Panc1 (cell line): Measurements from ENCODE around the gene AQP5.

ENCODE experiments used
- CTCF ChIP-seq: fragments of 450-650 bp; IDR thresholded peaks from 2 replicates; pipeline ENCODE4 v1.5.1; 2017; ENCODE audit warnings: mild to moderate bottlenecking
- POLR2AphosphoS5 ChIP-seq: IDR thresholded peaks from 2 replicates; pipeline ENCODE4 v1.6.1; 2012; ENCODE audit warnings: mild to moderate bottlenecking, low read depth, low read length, moderate library complexity
- REST ChIP-seq, 2 experiments: IDR thresholded peaks; 2 replicates each; pipeline ENCODE4 v1.6.1; 2011 to 2012; ENCODE audit warnings: low read depth in 2 of 2, control low read depth in 1 of 2, low read length in 1 of 2, mild to moderate bottlenecking in 1 of 2, moderate library complexity in 1 of 2; ENCODE audit not compliant: insufficient read depth in 1 of 2
- SIN3A ChIP-seq: IDR thresholded peaks from 2 replicates; pipeline ENCODE4 v1.6.1; 2012; ENCODE audit warnings: low read depth, mild to moderate bottlenecking, low read length, moderate library complexity, borderline replicate concordance; ENCODE audit not compliant: insufficient read depth
- TCF7L2 ChIP-seq: IDR thresholded peaks from 2 replicates; pipeline ENCODE4 v1.6.1; 2011; ENCODE audit warnings: mild to moderate bottlenecking, low read depth, low read length, inconsistent platforms

DNA sequence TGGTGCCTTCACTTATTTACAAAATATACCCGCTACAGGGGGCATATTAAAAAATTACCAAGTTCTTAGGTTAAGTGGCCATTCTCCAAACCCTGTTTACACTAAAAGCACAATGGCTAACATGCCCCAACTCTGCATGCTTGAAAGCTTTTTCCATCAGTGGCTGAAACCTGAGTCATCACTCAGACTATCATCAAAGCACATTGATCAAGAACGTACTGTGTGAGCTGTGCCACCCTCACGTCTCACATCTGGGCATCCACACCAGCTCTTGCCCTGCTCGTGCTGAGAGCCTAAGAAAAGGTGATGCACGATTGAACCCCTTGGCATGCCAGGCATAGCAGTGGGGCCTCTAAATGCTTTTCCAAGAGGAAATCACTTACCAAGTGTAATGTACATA is 24.3 kb downstream of the AQP5 start:
- TF ChIP-seq CTCF (no peak), POLR2AphosphoS5 (no peak), REST (IDR thresholded peaks at IDR 0.05; ENCODE audit: insufficient read depth in 1 of 2, low read depth in 2 of 2, low read length in 1 of 2) (no peak), TCF7L2 (no peak), SIN3A (no peak)
